ENCODE data around the gene TNS2.

The TNS2 gene

GRCh38 chr12:53076461-53076860 lies 26.6 kb downstream of the TNS2 start:
- Histone ChIP-seq H3K79me2 (ENCODE audit: insufficient read depth, low read length) (no peaks in the 10 kb centered on the region), H3K36me3 (ENCODE audit: insufficient read depth, low read length) (peaks cover 25% of the 10 kb centered on the region), H3F3A (ENCODE audit: insufficient read depth, low read length) (no peaks in the 10 kb centered on the region), H4K20me1 (ENCODE audit: insufficient read depth, low read length) (no peaks in the 10 kb centered on the region), H3K9me3 (ENCODE audit: low read length) (no peaks in the 10 kb centered on the region), H3K4me1 (ENCODE audit: insufficient read depth, low read length, severe bottlenecking) (peaks cover 20% of the 10 kb centered on the region), H2AFZ (ENCODE audit: low read length) (no peak overlapping the region), H3K9ac (ENCODE audit: low read length) (no peak overlapping the region), H3K4me3 (ENCODE audit: low read depth, low read length, poor library complexity, severe bottlenecking) (no peak overlapping the region), H3K9me2 (ENCODE audit: low read depth, low read length) (no peaks in the 10 kb centered on the region), H3K4me2 (ENCODE audit: low read length) (no peak overlapping the region), H3K27ac (ENCODE audit: low read depth, low read length, poor library complexity, severe bottlenecking) (no peak overlapping the region), H3K27me3 (ENCODE audit: insufficient read depth, low read length) (0 out of 2 replicates have a peak, but pooled peaks cover 4% of the 10 kb centered on the region)
- TF ChIP-seq CTCF (IDR thresholded peaks at IDR 0.05; ENCODE audit: low read length) = no peak

- Histone ChIP-seq H3K4me2 (ENCODE audit: low read length) (no peak overlapping the region), H3K9me3 (ENCODE audit: low read length) (no peaks in the 10 kb centered on the region), H3K27ac (ENCODE audit: low read depth, low read length, poor library complexity, severe bottlenecking) (no peak overlapping the region), H3F3A (ENCODE audit: insufficient read depth, low read length) (no peaks in the 10 kb centered on the region), H4K20me1 (ENCODE audit: insufficient read depth, low read length) (no peaks in the 10 kb centered on the region), H3K9me2 (ENCODE audit: low read depth, low read length) (no peaks in the 10 kb centered on the region), H2AFZ (ENCODE audit: low read length) (no peak overlapping the region), H3K4me3 (ENCODE audit: low read depth, low read length, poor library complexity, severe bottlenecking) (no peak overlapping the region), H3K27me3 (ENCODE audit: insufficient read depth, low read length) (0 out of 2 replicates have a peak, but pooled peaks cover 4% of the 10 kb centered on the region), H3K36me3 (ENCODE audit: insufficient read depth, low read length) (peaks cover 25% of the 10 kb centered on the region), H3K79me2 (ENCODE audit: insufficient read depth, low read length) (no peaks in the 10 kb centered on the region), H3K9ac (ENCODE audit: low read length) (no peak overlapping the region), H3K4me1 (ENCODE audit: insufficient read depth, low read length, severe bottlenecking) (peaks cover 20% of the 10 kb centered on the region)
- TF ChIP-seq CTCF (IDR thresholded peaks at IDR 0.05; ENCODE audit: low read length) (no peak), EZH2 (IDR thresholded peaks at IDR 0.05; ENCODE audit: borderline replicate concordance, low read length) (no peak)
These were observed 27.2 kb downstream of the TNS2 start for GRCh38 chr12:53077030-53077429.

GRCh38 chr12:53078425-53079225 lies 28.8 kb downstream of the TNS2 start:
- peak overlapping the region; percentile 71 for H3K9ac ChIP-seq (ENCODE audit: low read length)
- H3K4me3 ChIP-seq (ENCODE audit: low read depth, low read length, poor library complexity, severe bottlenecking) = peak overlapping the region; percentile 73
- no peaks in the 10 kb centered on the region for H3F3A ChIP-seq (ENCODE audit: insufficient read depth, low read length)
- no peaks in the 10 kb centered on the region for H3K79me2 ChIP-seq (ENCODE audit: insufficient read depth, low read length)
- no peaks in the 10 kb centered on the region for H3K9me3 ChIP-seq (ENCODE audit: low read length)
- H3K27me3 ChIP-seq (ENCODE audit: insufficient read depth, low read length) = 0 out of 2 replicates have a peak, but pooled peaks cover 4% of the 10 kb centered on the region
- TF ChIP-seq EZH2 (IDR thresholded peaks at IDR 0.05; ENCODE audit: borderline replicate concordance, low read length) (no peak), CTCF (IDR thresholded peaks at IDR 0.05; ENCODE audit: low read length) (no peak)
- peaks cover 15% of the 10 kb centered on the region for H3K4me1 ChIP-seq (ENCODE audit: insufficient read depth, low read length, severe bottlenecking)
- peak overlapping the region; percentile 22 for H3K27ac ChIP-seq (ENCODE audit: low read depth, low read length, poor library complexity, severe bottlenecking)
- H3K4me2 ChIP-seq (ENCODE audit: low read length) = peak overlapping the region; percentile 84
- H2AFZ ChIP-seq (ENCODE audit: low read length) = no peak overlapping the region
- H3K9me2 ChIP-seq (ENCODE audit: low read depth, low read length) = no peaks in the 10 kb centered on the region
- H3K36me3 ChIP-seq (ENCODE audit: insufficient read depth, low read length) = peaks cover 25% of the 10 kb centered on the region
- no peaks in the 10 kb centered on the region for H4K20me1 ChIP-seq (ENCODE audit: insufficient read depth, low read length)
